GM18861 (cell line): Measurements from ENCODE around the gene SLCO2A1.
A peak's percentile ranks its signal among the peaks of the same experiment; 100 is the strongest.

Source experiments
- ATAC-seq: cut with Tn5 transposase; IDR thresholded peaks from one replicate; pipeline ENCODE4 v1.9.1; 2021; ENCODE audit not compliant: unreplicated experiment

The SLCO2A1 gene

GRCh38 chr3:134002306-134002705, 27.4 kb downstream of the SLCO2A1 start:
- ATAC-seq, result no peak

- ATAC-seq, result no peak
Measured at GRCh38 chr3:134001251-134001650, 28.5 kb downstream of the SLCO2A1 start.

GRCh38 chr3:133999891-134000685, 29.6 kb downstream of the SLCO2A1 start:
- no peak for ATAC-seq

GRCh38 chr3:133998691-133999241, 31.0 kb downstream of the SLCO2A1 start:
- no peak for ATAC-seq

- ATAC-seq, result no peak
Measured at GRCh38 chr3:133997871-133998635, 31.7 kb downstream of the SLCO2A1 start.

GRCh38 chr3:133996996-133997395, 32.7 kb downstream of the SLCO2A1 start:
- no peak for ATAC-seq

- no peak for ATAC-seq
Measured at GRCh38 chr3:133996251-133996661, 33.5 kb downstream of the SLCO2A1 start.

- ATAC-seq, result no peak
Measured at GRCh38 chr3:133995264-133995663, 34.5 kb downstream of the SLCO2A1 start.

GRCh38 chr3:133994166-133994890, 35.4 kb downstream of the SLCO2A1 start:
- ATAC-seq, result no peak

GRCh38 chr3:133992951-133993620, 36.6 kb downstream of the SLCO2A1 start:
- no peak for ATAC-seq

GRCh38 chr3:133992381-133992780, 37.3 kb downstream of the SLCO2A1 start:
- ATAC-seq, result no peak

- ATAC-seq, result no peak
Measured at GRCh38 chr3:133991637-133992036, 38.1 kb downstream of the SLCO2A1 start.

- no peak for ATAC-seq
Measured at GRCh38 chr3:133991209-133991608, 38.5 kb downstream of the SLCO2A1 start.

GRCh38 chr3:133989936-133990702, 39.6 kb downstream of the SLCO2A1 start:
- ATAC-seq, result no peak

- ATAC-seq, result no peak
Measured at GRCh38 chr3:133988631-133989161, 41.0 kb downstream of the SLCO2A1 start.

- ATAC-seq, result peak; percentile 74
Measured at GRCh38 chr3:133987948-133988484, 41.7 kb downstream of the SLCO2A1 start.

GRCh38 chr3:133987136-133987535, 42.6 kb downstream of the SLCO2A1 start:
- no peak for ATAC-seq

- ATAC-seq, result no peak
Measured at GRCh38 chr3:133986311-133986710, 43.4 kb downstream of the SLCO2A1 start.

GRCh38 chr3:133984975-133985374, 44.8 kb downstream of the SLCO2A1 start:
- ATAC-seq, result no peak
